ENCODE results near the gene CCNI. TPM values are rescaled to one million over a fixed set of nuclear protein-coding genes. Genes with fewer than 3 reads are reported as not detected.

Gene CCNI
- polyA plus RNA-seq, 4 donors, result 378 to 434 (median 397) TPM

DNA sequence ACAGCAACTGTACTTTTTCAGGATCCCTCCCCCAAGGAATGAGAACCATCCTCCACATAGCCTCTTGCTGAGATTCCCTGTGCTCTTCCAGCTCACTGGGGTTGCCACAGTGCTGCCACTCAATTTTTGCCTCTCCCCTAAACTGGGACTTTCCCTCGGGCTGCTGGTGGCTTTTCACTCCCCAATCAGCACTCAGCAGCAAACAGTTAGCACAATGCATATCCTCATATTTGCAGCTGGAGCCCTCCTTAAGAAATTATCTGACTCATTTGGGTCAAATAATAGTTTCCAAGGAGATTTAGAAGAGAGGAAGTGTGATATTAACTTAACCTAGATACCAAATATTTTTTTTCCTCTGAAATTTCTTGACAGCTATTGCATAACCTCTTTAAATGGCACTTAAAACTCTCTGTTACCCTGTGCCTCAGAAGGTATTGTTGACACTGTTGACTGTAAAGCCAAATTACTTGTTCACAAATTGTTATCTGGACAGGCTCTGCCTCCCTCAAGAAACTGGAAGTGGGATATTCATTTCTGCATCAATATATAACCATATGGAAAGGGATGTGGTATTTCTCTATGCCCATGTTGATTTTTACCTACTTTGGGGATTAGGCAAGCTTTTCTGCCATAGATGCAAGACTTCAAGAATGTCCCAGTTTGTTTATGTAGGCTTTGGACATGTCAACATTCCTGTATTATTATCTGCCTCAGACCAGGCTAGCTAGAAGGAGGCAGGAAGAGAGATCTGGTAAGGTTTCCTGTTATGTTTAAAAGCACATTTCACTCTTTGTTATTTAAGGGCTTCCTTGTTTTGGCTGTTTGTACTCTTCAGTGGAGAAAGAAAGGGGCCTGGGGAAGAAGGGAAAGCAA is 68.2 kb downstream of the CCNI start:
- no peak for DNase-seq (ENCODE audit: low read depth in 4 of 4, low spot score in 2 of 4)

DNA sequence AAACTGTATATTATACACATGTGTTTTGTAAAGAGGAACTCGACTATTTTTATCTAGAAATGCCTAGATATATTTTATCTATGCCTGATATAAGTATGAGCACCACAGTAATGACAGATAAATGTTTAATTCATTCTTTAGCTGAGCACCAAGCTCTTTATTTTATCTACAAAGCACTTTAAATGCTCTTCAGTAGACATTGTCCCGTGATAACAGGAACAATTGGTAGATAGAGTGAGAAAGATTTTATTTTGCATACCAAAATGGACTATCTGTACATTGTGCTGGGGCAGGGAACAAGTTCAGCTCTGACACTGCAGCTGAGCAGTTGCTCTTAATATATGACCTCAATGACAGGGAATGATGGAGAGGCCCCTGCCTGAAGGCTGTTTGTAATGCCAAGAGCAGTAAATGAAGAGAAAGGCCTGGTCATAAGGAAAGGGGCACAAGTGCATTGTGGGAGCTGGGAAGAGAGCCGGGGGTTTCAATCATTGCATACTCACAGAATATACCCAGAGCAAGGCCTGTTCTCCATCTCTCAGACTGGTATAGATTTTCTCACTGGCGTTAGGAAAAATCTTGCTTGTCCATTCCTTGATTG is 68.9 kb downstream of the CCNI start:
- no peak for DNase-seq (ENCODE audit: low read depth in 4 of 4, low spot score in 2 of 4)

GRCh38 chr4:77003400-77003799 is 72.4 kb downstream of the CCNI start:
- DNase-seq (ENCODE audit: low read depth in 4 of 4, low spot score in 2 of 4), result no peak

DNA sequence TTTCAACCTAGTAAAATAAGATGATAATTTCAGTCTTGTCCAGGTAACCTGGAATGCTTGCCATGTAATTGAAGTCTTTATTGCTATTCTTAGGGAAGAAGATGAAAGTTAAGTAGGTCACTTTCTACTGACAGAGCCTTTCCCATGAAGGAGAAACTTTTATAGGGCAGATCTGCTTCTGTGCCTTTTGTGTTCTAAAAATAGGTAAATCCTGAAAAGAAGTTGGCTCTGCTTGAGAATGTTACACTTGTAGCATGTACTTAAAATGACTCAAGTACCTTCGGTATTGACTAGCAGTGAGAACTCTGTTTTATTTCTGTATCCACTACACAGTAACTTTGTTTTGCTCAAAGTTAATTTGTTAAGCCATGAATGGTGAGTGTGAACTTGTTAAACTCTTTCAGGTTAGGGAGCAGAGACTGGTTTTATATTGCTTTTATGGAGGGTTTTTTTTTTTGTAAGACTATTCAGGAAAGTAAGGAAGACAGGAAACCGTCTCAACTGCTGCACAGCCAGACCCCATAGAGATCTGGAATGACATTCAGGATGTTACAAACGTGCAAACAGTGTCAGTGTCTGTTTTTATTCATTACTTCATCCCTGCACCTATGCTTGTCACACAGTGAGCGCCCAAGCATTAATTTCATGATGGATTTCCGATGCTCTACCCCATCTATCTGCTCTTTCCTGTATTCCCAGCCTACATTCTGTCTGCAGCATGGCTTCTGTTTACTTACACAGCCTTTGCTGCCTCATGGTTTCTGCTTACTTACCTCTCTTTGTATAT is 73.3 kb downstream of the CCNI start:
- no peak for DNase-seq (ENCODE audit: low read depth in 4 of 4, low spot score in 2 of 4)

DNA sequence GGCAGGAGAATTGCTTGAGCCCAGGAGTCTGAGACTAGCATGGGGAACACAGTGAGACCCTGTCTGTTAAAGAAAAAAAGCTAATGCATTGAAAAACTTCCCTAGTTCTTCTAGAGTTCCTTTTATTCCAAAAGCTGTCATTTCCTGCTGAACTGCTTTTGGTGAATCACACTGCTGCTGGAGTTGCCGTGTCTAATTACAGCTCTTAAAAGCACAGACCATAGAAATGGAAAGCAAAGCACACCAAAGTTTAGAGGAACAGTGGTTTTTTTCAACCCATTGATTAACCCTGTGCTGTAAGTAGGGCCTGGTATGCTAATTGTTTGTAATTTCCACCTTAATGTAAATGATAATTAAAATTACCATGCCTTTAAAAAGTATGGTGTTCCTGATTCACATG is 73.9 kb downstream of the CCNI start:
- DNase-seq (ENCODE audit: low read depth in 4 of 4, low spot score in 2 of 4), result peak in 1 of 4 donors; percentile 48

GRCh38 chr4:76998251-76998901 is 77.4 kb downstream of the CCNI start:
- no peak for DNase-seq (ENCODE audit: low read depth in 4 of 4, low spot score in 2 of 4)

DNA sequence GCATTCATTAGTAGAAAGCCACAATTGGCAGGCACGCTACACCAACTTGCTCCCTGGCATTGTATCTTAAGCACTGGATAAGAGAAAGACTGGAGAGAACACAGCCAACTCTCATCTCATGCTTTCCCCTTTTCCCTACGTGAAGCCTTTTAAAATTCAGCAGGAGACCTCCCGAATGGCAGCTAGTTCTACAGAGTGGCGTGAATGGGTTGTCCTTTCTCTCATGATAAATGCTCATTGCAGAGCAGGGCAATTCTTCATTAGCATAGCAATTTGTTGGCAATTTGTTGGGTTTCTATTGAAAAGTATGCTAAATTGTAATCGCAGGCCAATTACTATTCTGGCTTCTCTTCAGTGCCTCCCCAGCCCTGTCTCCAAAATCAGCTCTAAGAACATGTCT is 78.3 kb downstream of the CCNI start:
- no peak for DNase-seq (ENCODE audit: low read depth in 4 of 4, low spot score in 2 of 4)

Other genes starting within 250 kb of the CCNI start
- gene SOWAHB, start 177.8 kb downstream of the CCNI start, polyA plus RNA-seq (ENCODE audit: insufficient read length in 4 of 4), result 1 to 10 TPM; 4.8 to 5.9 (median 5.4) TPM
- gene SEPTIN11, start 126.2 kb downstream of the CCNI start, polyA plus RNA-seq (ENCODE audit: insufficient read length in 4 of 4), result 100 to 1,000 TPM; 253 to 278 (median 266) TPM
- gene CCNG2, start 81.2 kb upstream of the CCNI start, polyA plus RNA-seq (ENCODE audit: insufficient read length in 4 of 4), result 100 to 1,000 TPM; 137 to 146 (median 140) TPM